RCC 7860 (cell line): ENCODE data around the gene ACAP1.

Source experiments
- DNase-seq: peaks from one replicate; pipeline ENCODE4 v3.0.0-alpha.2; 2015; ENCODE audit warnings: low spot score
- FAIRE-seq: peaks from 2 replicates; lab custom pipeline; 2012; peaks lifted over from hg19 to GRCh38; lab: Jason Lieb, UNC

ACAP1 gene

DNA sequence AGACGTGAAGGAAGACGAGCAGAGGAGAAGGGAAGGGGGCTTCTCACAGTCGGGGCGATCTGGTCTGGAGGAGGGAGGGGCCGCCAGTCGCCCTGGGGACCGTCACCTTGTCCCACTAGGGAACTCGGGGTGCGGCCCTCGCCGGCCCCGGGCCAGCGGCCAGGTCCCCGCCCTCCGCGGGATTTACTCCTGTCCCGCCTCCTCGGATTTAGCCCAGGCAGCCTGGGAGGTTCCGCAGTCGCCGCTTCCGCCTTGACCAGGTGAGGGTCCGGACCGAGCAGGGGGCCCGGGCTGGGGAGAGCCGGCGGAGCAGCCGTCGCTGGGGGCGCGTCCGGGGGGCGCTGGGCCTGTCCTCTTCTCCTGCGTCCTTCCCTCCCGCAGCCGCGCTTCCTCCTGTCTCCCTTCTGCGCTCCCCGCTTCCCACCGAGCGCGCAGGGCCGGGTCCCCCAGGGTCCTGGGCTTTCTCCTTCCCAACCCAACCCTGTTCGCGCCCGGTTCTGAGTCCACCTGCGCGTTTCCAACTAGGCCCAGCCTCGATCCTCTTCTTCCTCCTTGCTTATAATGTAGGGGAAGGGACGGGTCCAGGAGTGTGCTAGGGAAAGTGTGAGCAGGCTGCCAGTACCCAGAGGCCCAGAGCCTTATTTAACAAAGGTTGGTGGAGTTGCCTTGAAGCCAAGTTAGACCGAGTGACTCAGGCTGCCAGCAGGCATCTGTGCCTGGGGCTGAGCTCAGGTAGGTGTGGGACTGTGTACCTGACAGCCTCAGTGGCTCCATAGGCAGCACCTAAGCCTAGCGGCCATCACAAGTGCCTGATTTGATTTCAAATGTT is 44.7 kb downstream of the ACAP1 start, which contains the start of gene TNK1:
TNK1 (plus strand) TSS at position 235 of the 829 bp plus-strand sequence. CDS start 1,838 bp downstream, outside the sequence.
- FAIRE-seq: no peak
- DNase-seq: no peak

DNA sequence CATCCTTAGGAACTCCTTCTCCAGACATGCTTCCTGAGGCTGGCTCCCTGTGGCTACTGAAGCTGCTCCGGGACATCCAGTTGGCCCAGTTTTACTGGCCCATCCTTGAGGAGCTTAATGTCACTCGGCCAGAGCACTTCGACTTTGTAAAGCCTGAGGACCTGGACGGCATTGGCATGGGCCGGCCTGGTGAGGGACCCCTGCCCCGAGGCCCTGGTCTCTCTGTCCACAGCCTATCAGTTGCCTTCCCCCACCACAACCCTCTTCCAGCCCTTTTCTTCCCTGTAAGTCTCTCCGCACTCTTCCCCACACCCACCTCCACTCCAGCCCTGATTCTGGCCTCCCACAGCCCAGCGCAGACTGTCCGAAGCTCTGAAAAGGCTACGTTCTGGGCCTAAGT is 46.6 kb downstream of the ACAP1 start:
- FAIRE-seq (no peak), DNase-seq (no peak)

DNA sequence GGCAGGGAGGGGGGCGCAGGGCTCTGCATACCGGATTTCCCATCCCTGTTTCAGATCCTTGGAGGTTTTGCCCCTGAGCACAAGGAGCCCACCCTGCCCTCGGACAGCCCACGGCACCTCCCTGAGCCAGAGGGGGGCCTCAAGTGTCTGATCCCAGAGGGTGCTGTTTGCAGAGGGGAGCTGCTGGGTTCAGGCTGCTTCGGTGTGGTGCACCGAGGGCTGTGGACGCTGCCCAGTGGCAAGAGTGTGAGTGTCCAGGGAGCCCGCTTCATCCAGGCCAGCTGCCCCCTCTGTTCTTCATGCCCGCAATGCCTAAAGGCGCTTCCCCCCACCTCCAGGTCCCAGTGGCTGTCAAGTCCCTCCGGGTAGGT is 47.0 kb downstream of the ACAP1 start:
- FAIRE-seq (no peak), DNase-seq (no peak)

DNA sequence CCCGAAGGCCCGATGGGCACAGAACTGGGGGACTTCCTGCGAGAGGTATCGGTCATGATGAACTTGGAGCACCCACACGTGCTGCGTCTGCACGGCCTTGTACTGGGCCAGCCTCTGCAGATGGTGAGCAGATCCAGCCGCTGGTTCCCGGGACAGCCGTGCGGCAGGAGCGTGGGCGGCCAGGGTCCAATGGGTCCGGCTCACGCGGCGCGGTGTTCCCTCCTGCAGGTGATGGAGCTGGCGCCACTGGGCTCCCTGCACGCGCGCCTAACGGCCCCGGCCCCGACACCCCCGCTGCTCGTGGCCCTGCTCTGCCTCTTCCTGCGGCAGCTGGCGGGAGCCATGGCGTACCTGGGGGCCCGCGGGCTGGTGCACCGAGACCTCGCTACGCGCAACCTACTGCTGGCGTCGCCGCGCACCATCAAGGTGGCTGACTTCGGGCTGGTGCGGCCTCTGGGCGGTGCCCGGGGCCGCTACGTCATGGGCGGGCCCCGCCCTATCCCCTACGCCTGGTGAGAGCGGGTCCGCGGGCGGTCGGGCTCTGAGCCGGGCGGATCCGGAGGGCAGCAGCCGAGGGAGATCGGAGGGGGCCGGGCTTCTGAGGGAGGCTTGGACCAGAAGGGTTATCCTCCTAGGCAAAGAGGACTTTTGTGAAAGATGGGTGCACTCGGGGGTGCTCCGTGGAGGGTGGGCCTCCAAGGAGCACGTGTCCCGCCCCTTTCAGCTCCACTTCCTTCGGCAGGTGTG is 47.6 kb downstream of the ACAP1 start:
- FAIRE-seq (no peak), DNase-seq (no peak)

DNA sequence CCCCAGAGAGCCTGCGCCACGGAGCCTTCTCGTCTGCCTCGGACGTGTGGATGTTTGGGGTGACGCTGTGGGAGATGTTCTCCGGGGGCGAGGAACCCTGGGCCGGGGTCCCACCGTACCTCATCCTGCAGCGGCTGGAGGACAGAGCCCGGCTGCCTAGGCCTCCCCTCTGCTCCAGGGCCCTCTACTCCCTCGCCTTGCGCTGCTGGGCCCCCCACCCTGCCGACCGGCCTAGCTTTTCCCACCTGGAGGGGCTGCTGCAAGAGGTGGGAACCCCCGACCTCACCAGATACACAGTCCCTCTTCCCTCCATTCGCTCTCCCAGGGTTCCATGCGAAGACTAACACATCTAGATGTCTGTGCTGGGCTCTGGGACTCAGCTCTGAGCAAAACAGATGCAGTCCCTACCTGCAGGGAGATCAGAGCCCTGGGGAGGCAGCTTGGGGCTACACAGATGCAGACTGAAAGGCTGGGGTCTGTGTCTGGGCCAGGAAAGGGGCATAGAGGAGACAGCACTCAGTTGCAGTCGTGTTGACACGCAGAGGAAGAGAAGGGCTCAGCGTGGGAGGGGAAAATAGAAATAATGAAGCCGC is 48.3 kb downstream of the ACAP1 start:
- DNase-seq: no peak
- FAIRE-seq: no peak

DNA sequence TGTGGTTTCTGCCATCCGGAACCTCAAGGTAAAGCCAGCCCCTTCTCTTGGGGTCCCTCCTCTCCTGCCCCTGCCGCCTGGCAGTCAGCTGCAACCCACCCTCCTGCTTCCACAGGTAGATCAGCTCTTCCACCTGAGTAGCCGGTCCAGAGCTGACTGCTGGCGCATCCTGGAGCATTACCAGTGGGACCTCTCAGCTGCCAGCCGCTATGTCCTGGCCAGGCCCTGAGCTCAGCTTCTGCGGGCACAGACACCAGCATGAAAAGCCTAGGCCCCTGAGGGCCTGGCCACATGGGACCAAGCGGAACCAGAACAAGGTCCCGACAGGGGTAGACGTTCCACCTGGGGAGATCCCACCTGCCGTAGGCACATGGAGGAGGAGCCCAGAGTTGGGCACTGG is 52.5 kb downstream of the ACAP1 start:
- no peak for FAIRE-seq
- DNase-seq: no peak

DNA sequence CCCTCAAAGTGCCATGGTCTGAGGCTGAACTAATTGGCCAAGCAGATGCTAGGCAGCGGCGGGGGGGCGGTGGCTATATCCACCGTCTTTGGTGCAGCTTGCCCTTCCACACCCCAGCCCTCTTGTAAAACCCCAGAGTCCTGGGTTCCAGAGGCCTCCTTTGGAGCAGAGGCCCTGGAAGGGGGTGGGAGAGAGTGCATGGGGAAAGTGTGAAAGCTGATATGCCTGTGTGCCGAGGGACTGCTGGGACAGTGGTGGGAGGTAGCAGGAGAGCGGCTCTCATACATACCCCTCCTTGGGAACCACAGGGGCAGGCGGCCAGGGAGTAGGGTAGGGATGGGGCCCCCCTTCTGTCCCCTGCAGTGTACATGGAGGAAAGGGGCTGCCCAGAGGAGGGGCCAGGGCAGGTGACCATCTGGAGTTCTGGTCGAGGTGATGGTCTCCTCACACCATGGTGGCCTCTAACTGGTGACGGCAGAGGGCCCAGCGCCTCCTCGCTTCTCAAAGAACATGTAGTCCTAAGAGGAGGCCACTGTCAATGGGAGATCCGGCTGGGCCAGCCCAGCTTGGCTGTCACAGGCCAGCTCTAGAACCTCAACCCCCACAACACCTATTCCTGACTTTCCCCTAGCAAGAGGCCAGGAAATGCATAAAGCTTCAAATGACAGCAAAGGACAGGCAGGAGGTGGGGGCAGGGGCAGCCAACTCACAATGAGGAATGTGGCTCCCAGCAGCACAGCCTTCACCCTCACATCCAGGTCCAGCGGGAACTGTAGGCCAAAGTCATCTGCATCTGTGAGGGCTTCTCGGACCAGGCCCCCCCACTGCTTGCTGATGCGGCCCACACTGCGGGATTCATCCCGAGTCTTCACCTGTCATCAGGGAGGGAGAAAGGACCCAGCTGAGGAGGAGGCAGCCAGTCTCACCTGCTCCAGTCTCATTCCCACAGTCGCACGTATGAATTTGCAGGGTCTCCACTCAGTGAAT is 53.9 kb downstream of the ACAP1 start:
- FAIRE-seq: no peak
- no peak for DNase-seq

DNA sequence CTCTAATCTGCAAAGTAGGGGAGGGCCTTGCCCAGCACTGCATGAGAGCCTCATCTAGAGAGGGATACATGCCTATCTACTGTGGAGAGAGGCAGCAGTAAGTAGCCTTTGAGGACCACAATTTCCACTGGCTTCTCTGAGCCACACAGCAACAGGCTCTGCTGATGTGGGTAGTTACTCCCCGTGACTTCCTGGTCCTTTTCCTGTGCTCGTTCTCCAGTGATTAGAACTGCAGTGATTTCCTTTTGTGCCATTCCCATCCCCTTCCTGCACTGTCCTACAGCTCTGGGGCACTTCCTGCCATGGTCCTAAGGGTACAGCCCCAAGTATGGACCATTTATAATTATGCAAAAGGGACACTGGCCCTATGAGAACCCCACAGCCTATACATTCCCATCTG is 55.0 kb downstream of the ACAP1 start:
- DNase-seq: no peak
- FAIRE-seq: no peak

DNA sequence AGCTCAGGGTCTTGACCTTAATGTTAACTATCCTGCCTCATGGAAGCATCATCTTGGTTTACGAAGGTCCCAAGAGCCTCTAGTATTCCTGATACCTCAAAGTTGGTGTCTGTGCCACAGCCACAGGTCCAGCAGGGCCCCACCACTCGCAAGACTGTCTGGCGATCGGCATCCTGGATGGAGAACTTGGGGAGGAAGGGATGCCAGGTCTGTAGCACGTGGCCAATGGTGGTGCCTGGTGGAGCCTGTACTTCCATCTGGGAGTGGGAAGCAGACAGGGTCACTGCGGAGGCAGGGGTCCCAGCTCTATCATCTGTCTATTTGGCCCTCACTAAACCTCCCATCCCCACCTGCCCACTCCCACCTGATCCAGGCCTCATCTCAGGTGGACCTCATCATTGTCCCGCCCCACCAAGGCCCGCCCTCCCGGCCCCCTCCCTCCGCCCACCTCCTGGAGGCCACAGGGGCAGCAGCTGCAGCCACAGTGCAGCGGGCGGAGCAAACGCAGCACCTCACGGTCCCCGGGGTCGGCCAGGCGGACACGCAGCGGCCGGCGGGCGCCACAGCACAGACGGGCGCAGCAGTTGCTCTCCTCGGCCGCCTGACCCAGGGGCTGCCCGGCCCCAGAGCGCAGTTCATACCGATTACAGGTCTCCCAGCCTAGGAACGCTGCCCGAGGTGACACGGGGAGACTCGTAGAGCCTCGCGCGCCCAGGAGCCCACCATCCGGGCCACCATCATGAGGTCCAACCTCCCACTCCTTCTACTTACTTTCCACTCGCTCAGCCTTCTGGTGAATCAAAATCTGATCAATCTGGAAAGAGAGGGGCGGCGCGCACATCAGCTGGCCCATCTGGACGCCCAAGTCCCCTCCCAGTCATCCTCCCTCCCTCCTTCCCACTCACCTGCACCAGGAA is 56.6 kb downstream of the ACAP1 start:
- DNase-seq (no peak), FAIRE-seq (no peak)

DNA sequence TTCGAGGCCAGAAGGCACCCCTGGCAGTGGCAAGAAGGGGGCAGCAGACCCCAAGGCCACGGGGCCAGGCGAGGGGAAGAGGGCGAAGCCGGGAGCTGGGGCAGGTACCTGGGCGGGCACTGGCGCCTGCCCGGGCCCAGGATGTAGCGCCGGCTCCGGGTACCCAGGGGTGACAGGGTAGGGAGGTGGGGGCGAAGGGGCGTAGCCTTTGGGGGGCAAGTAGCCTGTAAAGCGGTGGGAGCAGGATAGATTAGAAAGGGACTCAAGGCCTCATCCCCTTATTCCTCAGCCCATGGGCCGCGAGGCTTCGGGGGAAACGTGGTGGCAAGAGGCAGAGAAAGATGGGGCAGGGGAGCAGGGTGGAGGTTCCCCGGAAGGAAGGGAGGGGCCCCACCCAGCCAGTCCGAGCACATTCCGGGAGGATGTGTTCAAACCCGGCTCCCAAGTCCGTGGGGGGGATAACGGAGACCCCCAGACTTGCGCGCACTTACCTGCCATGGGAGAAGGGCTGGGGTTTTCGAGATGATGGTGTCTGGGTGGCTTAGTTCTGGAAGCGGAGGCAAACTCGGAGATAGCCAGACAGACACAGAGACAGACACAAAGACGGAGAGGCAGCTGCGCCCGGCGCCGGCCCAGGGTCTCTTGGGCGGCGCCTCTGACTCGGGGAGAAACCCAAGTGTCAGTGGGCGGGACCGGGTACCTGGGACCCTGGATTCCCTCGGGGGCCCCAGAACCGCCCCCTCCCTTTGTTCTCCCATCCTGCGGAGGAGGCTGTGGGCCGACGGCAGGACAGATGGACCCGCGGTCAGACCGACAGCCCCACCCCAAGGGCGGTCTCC is 57.5 kb downstream of the ACAP1 start:
- FAIRE-seq (no peak), DNase-seq (no peak)

DNA sequence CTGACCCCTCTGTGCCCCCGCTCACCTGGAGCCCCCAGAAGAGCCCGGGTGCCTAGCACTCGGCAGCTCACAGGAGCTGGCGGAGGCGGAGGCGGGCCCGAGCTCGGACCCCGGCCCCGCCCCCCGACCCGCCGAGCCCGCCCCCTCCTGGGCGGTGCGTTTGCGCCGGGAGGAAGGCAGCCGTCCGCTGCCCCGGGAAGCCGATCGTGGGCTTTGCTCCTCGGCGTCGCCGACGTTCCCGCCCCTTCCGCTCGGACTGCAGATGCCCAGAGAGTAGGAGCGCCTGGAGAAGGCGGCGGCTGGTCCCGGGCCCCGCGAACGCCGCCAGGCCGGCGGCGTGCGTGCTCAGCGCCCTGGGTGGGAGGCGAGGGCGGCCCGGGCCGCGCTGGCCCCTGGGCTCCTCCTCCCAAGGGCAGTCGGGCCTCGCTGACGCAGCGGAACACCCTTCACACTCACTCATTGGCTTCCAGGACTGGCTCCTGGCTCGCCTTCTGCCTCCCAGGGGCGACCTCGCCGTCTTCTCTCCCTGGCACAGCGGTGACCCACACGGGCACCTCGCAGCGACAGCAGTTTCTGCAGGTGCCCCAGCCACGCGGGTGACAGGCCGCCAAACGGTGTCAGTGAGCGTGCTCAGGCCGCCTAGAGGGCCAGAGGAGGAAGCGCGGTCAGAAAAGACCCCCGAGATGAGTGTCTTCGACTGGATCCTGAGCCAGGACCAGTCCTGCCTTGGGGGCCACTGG is 58.3 kb downstream of the ACAP1 start, which contains the start of gene PLSCR3:
PLSCR3 (minus strand) TSS at position 74 of the 740 bp plus-strand sequence. CDS start 415 bp downstream, outside the sequence.
- FAIRE-seq: no peak
- peak; percentile 74 for DNase-seq

DNA sequence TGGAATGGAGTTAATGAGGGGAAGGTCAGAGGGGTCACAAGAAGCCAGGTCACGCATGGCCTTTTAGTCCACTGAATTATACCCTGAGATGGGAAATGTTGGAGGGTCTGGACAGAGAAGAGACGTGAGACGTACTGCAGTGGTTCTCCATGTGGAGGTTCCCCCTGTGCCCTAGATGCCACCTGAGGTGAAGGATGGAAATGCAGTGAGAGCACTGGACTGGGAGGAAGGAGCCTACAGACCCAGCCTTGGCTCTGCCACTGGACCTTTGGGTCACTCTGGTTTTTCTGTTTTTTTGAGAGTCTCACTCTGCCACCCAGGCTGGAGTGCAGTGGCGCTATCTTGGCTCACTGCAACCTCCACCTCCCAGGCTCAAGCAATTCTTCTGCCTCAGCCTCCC is 59.8 kb downstream of the ACAP1 start:
- DNase-seq (no peak), FAIRE-seq (no peak)

DNA sequence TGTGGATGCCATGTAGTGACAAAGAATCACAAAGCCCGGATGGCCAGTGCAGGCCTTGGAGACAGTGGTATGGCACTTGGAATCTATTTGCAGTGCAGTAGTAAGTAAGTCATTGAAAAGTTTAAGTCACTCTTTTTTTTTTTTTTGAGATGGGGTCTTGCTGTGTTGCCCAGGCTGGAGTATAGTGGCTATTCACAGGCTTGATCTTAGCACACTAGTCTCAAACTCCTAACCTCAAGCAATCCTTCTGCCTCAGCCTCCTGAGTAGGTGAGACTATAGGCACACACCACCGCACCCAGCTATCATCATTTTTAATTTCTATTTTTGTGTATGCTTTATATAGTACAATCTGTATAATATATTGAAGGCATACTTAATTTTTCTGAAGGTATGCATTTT is 62.3 kb downstream of the ACAP1 start:
- FAIRE-seq: no peak
- no peak for DNase-seq
